ENCODE data around the gene RAB11FIP3.

DNA sequence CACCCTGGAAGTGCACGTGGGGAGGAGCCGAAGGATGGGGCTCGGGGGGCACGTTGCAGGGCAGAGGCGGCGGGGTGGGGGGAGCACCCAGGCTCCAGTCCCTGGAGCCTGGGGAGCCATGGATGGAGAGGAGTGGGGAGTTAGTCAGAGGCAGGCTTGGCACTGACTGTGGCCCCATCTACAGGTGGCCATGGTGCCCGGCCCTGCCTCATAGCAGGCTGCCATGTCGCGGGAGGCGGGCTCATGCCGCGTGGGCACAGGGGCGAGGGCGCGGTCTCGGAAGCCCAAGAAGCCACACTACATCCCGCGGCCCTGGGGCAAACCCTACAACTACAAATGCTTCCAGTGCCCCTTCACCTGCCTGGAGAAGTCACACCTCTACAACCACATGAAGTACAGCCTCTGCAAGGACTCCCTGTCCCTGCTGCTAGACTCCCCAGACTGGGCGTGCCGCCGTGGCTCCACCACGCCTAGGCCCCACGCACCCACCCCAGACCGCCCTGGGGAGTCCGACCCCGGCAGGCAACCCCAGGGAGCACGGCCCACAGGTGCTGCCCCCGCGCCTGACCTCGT is 137.7 kb downstream of the RAB11FIP3 start:
- TF ChIP-seq CBX3 (IDR thresholded peaks at IDR 0.05; ENCODE audit: low read depth) (no peak), EGR1 (IDR thresholded peaks at IDR 0.05; ENCODE audit: low read depth) (no peak), CTCF (IDR thresholded peaks at IDR 0.05 in 2 of 3, conservative IDR thresholded peaks at IDR 0.05 in 1 of 3; ENCODE audit: borderline replicate concordance in 1 of 3, insufficient read depth in 1 of 3, low read depth in 2 of 3, low read length in 2 of 3) (no peak), POLR2AphosphoS5 (IDR thresholded peaks at IDR 0.05; ENCODE audit: low read depth, low read length) (no peak), ELF1 (IDR thresholded peaks at IDR 0.05; ENCODE audit: borderline replicate concordance, low read depth) (no peak), RAD21 (IDR thresholded peaks at IDR 0.05; ENCODE audit: low read depth) (no peak), POLR2A (IDR thresholded peaks at IDR 0.05; ENCODE audit: borderline replicate concordance, extremely low read depth, insufficient read depth, insufficient read length) (no peak), EZH2phosphoT487 (IDR thresholded peaks at IDR 0.05; ENCODE audit: borderline replicate concordance) (no peak), YY1 (IDR thresholded peaks at IDR 0.05; ENCODE audit: extremely low read depth, insufficient replicate concordance, low read depth, low read length) (no peak)
- TF ChIP-seq, protein P1, sequence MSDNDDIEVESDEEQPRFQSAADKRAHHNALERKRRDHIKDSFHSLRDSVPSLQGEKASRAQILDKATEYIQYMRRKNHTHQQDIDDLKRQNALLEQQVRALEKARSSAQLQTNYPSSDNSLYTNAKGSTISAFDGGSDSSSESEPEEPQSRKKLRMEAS (IDR thresholded peaks at IDR 0.05): no peak
